Measurements from ENCODE around the gene PKMYT1. TPM values are rescaled to one million over a fixed set of nuclear protein-coding genes. Genes with fewer than 3 reads are reported as not detected.

The PKMYT1 gene
- total and polyA plus RNA-seq, 9 of the 15 experiments (the other 6 are each of a cell fraction or from before 2014, with no cell fraction given) = 8.7 to 201 (median 37.8) TPM

DNA sequence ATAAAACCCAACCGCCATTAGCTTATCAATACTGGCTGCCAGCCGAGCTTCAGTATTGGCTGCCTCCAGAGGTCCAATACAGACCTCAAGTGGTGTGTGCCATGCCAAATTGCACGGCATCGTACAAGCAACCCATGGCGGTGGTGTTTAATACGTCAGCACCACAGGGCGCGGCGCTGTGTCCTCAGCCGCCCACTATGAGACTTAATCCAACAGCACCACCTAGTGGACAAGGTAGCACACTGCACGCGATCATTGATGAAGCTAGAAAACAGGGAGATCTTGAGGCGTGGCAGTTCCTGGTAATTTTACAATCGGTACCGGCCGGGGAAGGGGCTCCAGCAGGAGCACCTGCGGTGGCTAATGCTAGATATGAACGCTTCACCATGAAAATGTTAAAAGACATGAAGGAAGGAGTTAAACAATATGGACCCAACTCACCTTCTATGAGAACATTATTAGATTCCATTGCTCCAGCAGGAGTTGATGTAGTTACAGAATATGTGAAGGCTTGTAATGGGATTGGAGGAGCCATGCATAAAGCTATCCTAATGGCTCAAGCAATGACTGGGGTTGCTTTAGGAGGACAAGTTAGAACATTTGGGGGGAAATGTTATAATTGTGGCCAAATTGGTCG is 53.1 kb downstream of the PKMYT1 start (continued):
- TF ChIP-seq, protein P1, sequence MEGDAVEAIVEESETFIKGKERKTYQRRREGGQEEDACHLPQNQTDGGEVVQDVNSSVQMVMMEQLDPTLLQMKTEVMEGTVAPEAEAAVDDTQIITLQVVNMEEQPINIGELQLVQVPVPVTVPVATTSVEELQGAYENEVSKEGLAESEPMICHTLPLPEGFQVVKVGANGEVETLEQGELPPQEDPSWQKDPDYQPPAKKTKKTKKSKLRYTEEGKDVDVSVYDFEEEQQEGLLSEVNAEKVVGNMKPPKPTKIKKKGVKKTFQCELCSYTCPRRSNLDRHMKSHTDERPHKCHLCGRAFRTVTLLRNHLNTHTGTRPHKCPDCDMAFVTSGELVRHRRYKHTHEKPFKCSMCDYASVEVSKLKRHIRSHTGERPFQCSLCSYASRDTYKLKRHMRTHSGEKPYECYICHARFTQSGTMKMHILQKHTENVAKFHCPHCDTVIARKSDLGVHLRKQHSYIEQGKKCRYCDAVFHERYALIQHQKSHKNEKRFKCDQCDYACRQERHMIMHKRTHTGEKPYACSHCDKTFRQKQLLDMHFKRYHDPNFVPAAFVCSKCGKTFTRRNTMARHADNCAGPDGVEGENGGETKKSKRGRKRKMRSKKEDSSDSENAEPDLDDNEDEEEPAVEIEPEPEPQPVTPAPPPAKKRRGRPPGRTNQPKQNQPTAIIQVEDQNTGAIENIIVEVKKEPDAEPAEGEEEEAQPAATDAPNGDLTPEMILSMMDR (IDR thresholded peaks at IDR 0.05 in 2 of 3, conservative IDR thresholded peaks at IDR 0.05 in 1 of 3; ENCODE audit: insufficient read depth in 2 of 3, low read depth in 1 of 3, low read length in 3 of 3) = peak; percentile 96 to 99 (median 97)
- TF ChIP-seq SIRT6 (IDR thresholded peaks at IDR 0.05; ENCODE audit: low read depth, low read length) = no peak
- TF ChIP-seq SRF (CRISPR knock-in tag; IDR thresholded peaks at IDR 0.05) = no peak
- TF ChIP-seq NBN (IDR thresholded peaks at IDR 0.05; ENCODE audit: low read depth) = 0 out of 2 replicates have a peak, but pooled peaks have one; percentile 44
- TF ChIP-seq TEAD1 (CRISPR knock-in tag; IDR thresholded peaks at IDR 0.05) = no peak
- no peak for TF ChIP-seq TBL1XR1 (IDR thresholded peaks at IDR 0.05; ENCODE audit: low read length in 2 of 2)
- no peak for TF ChIP-seq NCOR1 (IDR thresholded peaks at IDR 0.05)
- TF ChIP-seq, protein P2, sequence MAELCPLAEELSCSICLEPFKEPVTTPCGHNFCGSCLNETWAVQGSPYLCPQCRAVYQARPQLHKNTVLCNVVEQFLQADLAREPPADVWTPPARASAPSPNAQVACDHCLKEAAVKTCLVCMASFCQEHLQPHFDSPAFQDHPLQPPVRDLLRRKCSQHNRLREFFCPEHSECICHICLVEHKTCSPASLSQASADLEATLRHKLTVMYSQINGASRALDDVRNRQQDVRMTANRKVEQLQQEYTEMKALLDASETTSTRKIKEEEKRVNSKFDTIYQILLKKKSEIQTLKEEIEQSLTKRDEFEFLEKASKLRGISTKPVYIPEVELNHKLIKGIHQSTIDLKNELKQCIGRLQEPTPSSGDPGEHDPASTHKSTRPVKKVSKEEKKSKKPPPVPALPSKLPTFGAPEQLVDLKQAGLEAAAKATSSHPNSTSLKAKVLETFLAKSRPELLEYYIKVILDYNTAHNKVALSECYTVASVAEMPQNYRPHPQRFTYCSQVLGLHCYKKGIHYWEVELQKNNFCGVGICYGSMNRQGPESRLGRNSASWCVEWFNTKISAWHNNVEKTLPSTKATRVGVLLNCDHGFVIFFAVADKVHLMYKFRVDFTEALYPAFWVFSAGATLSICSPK (IDR thresholded peaks at IDR 0.05; ENCODE audit: borderline replicate concordance) = no peak
- TF ChIP-seq ZNF124 (CRISPR knock-in tag; IDR thresholded peaks at IDR 0.05) = no peak
- TF ChIP-seq, protein P3, sequence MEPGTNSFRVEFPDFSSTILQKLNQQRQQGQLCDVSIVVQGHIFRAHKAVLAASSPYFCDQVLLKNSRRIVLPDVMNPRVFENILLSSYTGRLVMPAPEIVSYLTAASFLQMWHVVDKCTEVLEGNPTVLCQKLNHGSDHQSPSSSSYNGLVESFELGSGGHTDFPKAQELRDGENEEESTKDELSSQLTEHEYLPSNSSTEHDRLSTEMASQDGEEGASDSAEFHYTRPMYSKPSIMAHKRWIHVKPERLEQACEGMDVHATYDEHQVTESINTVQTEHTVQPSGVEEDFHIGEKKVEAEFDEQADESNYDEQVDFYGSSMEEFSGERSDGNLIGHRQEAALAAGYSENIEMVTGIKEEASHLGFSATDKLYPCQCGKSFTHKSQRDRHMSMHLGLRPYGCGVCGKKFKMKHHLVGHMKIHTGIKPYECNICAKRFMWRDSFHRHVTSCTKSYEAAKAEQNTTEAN (CRISPR knock-in tag; IDR thresholded peaks at IDR 0.05) = no peak
- no peak for TF ChIP-seq RAD51 (IDR thresholded peaks at IDR 0.05; ENCODE audit: borderline replicate concordance, low read depth)
- TF ChIP-seq SIN3B (IDR thresholded peaks at IDR 0.05; ENCODE audit: low read depth) = no peak
- no peak for TF ChIP-seq HDGF (IDR thresholded peaks at IDR 0.05)
- no peak for TF ChIP-seq SRSF9 (IDR thresholded peaks at IDR 0.05; ENCODE audit: borderline replicate concordance, low read depth, low read length)
- TF ChIP-seq ESRRA (IDR thresholded peaks at IDR 0.05; ENCODE audit: borderline replicate concordance, low read depth) = 0 out of 2 replicates have a peak, but pooled peaks have one; percentile 18
- no peak for TF ChIP-seq ELF4 (CRISPR knock-in tag; IDR thresholded peaks at IDR 0.05)
- TF ChIP-seq HMG20B (CRISPR knock-in tag; IDR thresholded peaks at IDR 0.05) = no peak
- 0 out of 4 replicates have a peak, but pooled peaks of 1 of the 2 experiments have one; percentile 55 for TF ChIP-seq ARNT (IDR thresholded peaks at IDR 0.05)
- no peak for TF ChIP-seq EP400 (IDR thresholded peaks at IDR 0.05)
- TF ChIP-seq, protein P4, sequence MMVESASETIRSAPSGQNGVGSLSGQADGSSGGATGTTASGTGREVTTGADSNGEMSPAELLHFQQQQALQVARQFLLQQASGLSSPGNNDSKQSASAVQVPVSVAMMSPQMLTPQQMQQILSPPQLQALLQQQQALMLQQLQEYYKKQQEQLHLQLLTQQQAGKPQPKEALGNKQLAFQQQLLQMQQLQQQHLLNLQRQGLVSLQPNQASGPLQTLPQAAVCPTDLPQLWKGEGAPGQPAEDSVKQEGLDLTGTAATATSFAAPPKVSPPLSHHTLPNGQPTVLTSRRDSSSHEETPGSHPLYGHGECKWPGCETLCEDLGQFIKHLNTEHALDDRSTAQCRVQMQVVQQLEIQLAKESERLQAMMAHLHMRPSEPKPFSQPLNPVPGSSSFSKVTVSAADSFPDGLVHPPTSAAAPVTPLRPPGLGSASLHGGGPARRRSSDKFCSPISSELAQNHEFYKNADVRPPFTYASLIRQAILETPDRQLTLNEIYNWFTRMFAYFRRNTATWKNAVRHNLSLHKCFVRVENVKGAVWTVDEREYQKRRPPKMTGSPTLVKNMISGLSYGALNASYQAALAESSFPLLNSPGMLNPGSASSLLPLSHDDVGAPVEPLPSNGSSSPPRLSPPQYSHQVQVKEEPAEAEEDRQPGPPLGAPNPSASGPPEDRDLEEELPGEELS (CRISPR knock-in tag; IDR thresholded peaks at IDR 0.05; ENCODE audit: borderline replicate concordance) = no peak
- TF ChIP-seq, protein P5, sequence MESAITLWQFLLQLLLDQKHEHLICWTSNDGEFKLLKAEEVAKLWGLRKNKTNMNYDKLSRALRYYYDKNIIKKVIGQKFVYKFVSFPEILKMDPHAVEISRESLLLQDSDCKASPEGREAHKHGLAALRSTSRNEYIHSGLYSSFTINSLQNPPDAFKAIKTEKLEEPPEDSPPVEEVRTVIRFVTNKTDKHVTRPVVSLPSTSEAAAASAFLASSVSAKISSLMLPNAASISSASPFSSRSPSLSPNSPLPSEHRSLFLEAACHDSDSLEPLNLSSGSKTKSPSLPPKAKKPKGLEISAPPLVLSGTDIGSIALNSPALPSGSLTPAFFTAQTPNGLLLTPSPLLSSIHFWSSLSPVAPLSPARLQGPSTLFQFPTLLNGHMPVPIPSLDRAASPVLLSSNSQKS (CRISPR knock-in tag; IDR thresholded peaks at IDR 0.05) = no peak
